ENCODE measurements around the gene PBXIP1.

Gene PBXIP1

DNA sequence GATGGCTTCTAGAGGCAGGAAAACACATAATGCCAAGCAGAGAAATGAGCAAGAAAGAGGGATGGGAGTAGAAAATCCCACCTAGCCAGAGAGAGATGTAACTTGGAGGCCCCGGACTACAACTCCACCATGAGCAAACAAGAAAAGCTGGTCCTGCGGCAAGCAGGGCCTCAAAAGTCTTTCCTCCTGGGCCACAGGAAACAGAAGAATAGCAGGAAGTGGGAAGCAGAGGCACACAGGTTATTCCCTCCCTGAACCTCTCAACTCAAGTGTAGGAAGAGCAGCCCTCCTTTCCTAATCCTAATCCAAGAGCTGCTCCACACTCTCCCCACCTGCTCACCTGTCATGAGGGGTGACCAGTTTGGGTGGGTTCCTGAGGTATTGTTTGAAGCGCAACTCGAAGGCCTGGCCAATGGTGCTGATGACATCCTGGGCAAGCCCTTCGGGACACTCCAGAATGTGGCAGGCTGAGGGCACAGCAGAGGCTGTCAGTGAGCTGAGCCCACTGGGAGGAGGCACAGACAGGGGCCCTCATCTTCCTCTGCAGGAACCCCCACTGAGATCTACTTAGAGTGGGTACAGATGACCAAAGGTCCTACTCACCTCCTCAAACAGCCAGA is 11.5 kb upstream of the PBXIP1 start:
- H3K4me2 ChIP-seq (ENCODE audit: low read length), result no peak overlapping the region
- no peaks in the 10 kb centered on the region for H3K9me3 ChIP-seq (ENCODE audit: control insufficient read depth, insufficient read depth, low read length)
- no peak overlapping the region for H3K27ac ChIP-seq (ENCODE audit: low read depth, low read length)
- H3F3A ChIP-seq (ENCODE audit: control insufficient read depth, insufficient read depth), result 0 out of 2 replicates have a peak, but pooled peaks cover 5% of the 10 kb centered on the region
- TF ChIP-seq EZH2phosphoT487 (IDR thresholded peaks at IDR 0.05; ENCODE audit: borderline replicate concordance, low read length), result no peak
- TF ChIP-seq, protein P1, sequence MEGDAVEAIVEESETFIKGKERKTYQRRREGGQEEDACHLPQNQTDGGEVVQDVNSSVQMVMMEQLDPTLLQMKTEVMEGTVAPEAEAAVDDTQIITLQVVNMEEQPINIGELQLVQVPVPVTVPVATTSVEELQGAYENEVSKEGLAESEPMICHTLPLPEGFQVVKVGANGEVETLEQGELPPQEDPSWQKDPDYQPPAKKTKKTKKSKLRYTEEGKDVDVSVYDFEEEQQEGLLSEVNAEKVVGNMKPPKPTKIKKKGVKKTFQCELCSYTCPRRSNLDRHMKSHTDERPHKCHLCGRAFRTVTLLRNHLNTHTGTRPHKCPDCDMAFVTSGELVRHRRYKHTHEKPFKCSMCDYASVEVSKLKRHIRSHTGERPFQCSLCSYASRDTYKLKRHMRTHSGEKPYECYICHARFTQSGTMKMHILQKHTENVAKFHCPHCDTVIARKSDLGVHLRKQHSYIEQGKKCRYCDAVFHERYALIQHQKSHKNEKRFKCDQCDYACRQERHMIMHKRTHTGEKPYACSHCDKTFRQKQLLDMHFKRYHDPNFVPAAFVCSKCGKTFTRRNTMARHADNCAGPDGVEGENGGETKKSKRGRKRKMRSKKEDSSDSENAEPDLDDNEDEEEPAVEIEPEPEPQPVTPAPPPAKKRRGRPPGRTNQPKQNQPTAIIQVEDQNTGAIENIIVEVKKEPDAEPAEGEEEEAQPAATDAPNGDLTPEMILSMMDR (IDR thresholded peaks at IDR 0.05; ENCODE audit: low read depth, low read length, poor library complexity, severe bottlenecking), result no peak
- no peak overlapping the region for H3K4me3 ChIP-seq (ENCODE audit: low read length)
- H3K27me3 ChIP-seq (ENCODE audit: control insufficient read depth, low read length), result no peaks in the 10 kb centered on the region
- no peaks in the 10 kb centered on the region for H3K9me2 ChIP-seq (replicated peaks; ENCODE audit: control insufficient read depth, low read length)
- peaks cover 75% of the 10 kb centered on the region for H3K36me3 ChIP-seq (ENCODE audit: control insufficient read depth, low read length)
- H3K4me1 ChIP-seq (ENCODE audit: control insufficient read depth, low read length), result peaks cover 31% of the 10 kb centered on the region
- peaks cover 8% of the 10 kb centered on the region; the same call in 1 of the 2 replicates for H4K20me1 ChIP-seq (ENCODE audit: control insufficient read depth, insufficient read depth, low read depth, low read length)
- H3K79me2 ChIP-seq (ENCODE audit: control insufficient read depth, low read length), result peaks cover 48% of the 10 kb centered on the region

DNA sequence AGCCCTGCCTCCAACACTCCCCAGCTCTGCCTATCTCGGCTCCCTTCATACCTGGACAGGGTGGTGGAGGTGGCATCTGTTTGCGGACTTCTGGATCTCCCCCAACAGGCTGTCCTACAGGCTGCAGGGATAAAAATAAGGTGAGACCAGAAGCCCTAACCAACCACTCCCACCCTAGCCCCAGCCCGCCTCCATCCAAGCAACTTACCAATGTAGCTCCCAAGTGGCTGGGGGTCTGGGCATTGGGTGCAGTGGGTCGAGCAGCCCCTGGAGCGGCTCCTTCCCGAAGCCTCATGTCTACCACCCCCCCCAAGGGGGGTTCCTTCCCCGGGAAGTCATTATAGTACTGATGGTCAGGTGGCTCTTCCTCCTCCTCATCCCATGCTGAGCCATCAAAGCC is 10.2 kb upstream of the PBXIP1 start:
- Histone ChIP-seq H3K36me3 (ENCODE audit: control insufficient read depth, low read length) (peaks cover 78% of the 10 kb centered on the region), H4K20me1 (ENCODE audit: control insufficient read depth, insufficient read depth, low read depth, low read length) (peaks cover 3% of the 10 kb centered on the region; the same call in 1 of the 2 replicates), H3K79me2 (ENCODE audit: control insufficient read depth, low read length) (peaks cover 42% of the 10 kb centered on the region), H3K9me2 (replicated peaks; ENCODE audit: control insufficient read depth, low read length) (no peaks in the 10 kb centered on the region), H3K4me2 (ENCODE audit: low read length) (no peak overlapping the region), H3K4me3 (ENCODE audit: low read length) (no peak overlapping the region), H3K27ac (ENCODE audit: low read depth, low read length) (no peak overlapping the region), H3F3A (ENCODE audit: control insufficient read depth, insufficient read depth) (0 out of 2 replicates have a peak, but pooled peaks cover 5% of the 10 kb centered on the region), H3K4me1 (ENCODE audit: control insufficient read depth, low read length) (peaks cover 23% of the 10 kb centered on the region), H3K27me3 (ENCODE audit: control insufficient read depth, low read length) (no peaks in the 10 kb centered on the region), H3K9me3 (ENCODE audit: control insufficient read depth, insufficient read depth, low read length) (no peaks in the 10 kb centered on the region)
- TF ChIP-seq EZH2phosphoT487 (IDR thresholded peaks at IDR 0.05; ENCODE audit: borderline replicate concordance, low read length), result no peak
- TF ChIP-seq, protein P1 (IDR thresholded peaks at IDR 0.05; ENCODE audit: low read depth, low read length, poor library complexity, severe bottlenecking), result no peak

DNA sequence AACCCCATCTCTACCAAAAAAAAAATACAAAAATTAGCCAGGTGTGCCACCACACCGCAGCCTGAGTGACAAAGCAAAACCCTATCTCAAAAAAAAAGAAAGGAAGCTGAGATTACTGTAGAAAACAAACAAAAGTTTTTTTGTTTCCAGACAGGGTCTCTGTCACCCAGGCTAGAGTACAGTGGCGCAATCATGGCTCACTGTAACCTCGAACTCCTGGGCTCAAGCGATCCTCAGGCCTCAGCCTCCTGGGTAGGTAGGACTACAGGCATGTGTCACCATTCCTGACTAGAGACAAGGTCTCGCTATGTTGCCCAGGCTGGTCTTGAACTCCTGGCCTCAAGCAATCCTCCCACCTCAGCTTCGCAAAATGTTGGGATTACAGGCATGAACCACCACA is 8.5 kb upstream of the PBXIP1 start:
- no peak overlapping the region for H3K4me3 ChIP-seq (ENCODE audit: low read length)
- TF ChIP-seq, protein P1 (IDR thresholded peaks at IDR 0.05; ENCODE audit: low read depth, low read length, poor library complexity, severe bottlenecking), result no peak
- TF ChIP-seq EZH2phosphoT487 (IDR thresholded peaks at IDR 0.05; ENCODE audit: borderline replicate concordance, low read length), result no peak
- no peaks in the 10 kb centered on the region for H4K20me1 ChIP-seq (ENCODE audit: control insufficient read depth, insufficient read depth, low read depth, low read length)
- H3K4me2 ChIP-seq (ENCODE audit: low read length), result no peak overlapping the region
- H3K9me3 ChIP-seq (ENCODE audit: control insufficient read depth, insufficient read depth, low read length), result no peaks in the 10 kb centered on the region
- peaks cover 44% of the 10 kb centered on the region for H3K79me2 ChIP-seq (ENCODE audit: control insufficient read depth, low read length)
- H3K36me3 ChIP-seq (ENCODE audit: control insufficient read depth, low read length), result peaks cover 78% of the 10 kb centered on the region
- H3K27ac ChIP-seq (ENCODE audit: low read depth, low read length), result no peak overlapping the region
- peaks cover 20% of the 10 kb centered on the region for H3K4me1 ChIP-seq (ENCODE audit: control insufficient read depth, low read length)
- H3F3A ChIP-seq (ENCODE audit: control insufficient read depth, insufficient read depth), result 0 out of 2 replicates have a peak, but pooled peaks cover 5% of the 10 kb centered on the region
- no peaks in the 10 kb centered on the region for H3K9me2 ChIP-seq (replicated peaks; ENCODE audit: control insufficient read depth, low read length)
- no peaks in the 10 kb centered on the region for H3K27me3 ChIP-seq (ENCODE audit: control insufficient read depth, low read length)

All from DOHH2 (cell line).